Mesothelial cell of epicardium (in vitro differentiated cells): Measurements from ENCODE around the gene ZNF398. TPM values are rescaled to one million over a fixed set of nuclear protein-coding genes. Genes with fewer than 3 reads are reported as not detected.

Experiments used
- DNase-seq, 2 experiments: peaks; one replicate each; pipeline ENCODE4 v3.0.0; 2021; ENCODE audit warnings: low spot score in 2 of 2; ENCODE audit not compliant: unreplicated experiment in 2 of 2
- H3K27ac Mint-ChIP-seq: 2 replicates; pipeline ENCODE4 v1.8.0; 2021; ENCODE audit warnings: mixed read lengths
- H3K27me3 Mint-ChIP-seq: 2 replicates; pipeline ENCODE4 v1.8.0; 2021; ENCODE audit warnings: low read depth, mixed read lengths
- H3K36me3 Mint-ChIP-seq: 2 replicates; pipeline ENCODE4 v1.8.0; 2021; ENCODE audit warnings: mixed read lengths
- H3K4me1 Mint-ChIP-seq: 2 replicates; pipeline ENCODE4 v1.8.0; 2021; ENCODE audit warnings: mixed read lengths
- H3K4me3 Mint-ChIP-seq: 2 replicates; pipeline ENCODE4 v1.8.0; 2021; ENCODE audit warnings: mild to moderate bottlenecking, moderate library complexity, mixed read lengths
- H3K9me3 Mint-ChIP-seq: 2 replicates; pipeline ENCODE4 v1.8.0; 2021; ENCODE audit warnings: mixed read lengths
- CTCF ChIP-seq: fragments of 200-600 bp; sonication (generic); IDR thresholded peaks from one replicate; pipeline ENCODE4 v1.5.0; 2021; ENCODE audit warnings: antibody characterized with exemption; ENCODE audit not compliant: unreplicated experiment
- total RNA-seq: library from RNA; stranded (reverse); gene quantifications from 3 replicates; pipeline ENCODE4 v1.2.1, GENCODE V29; 2021

Gene ZNF398
- total RNA-seq, 1 donor from 2014 or later, result 20.6 TPM

GRCh38 chr7:149184274-149184673 lies 37.0 kb downstream of the ZNF398 start:
- Mint-ChIP-seq H3K4me1 (peaks cover 31% of the 10 kb centered on the region), H3K27me3 (no peaks in the 10 kb centered on the region), H3K4me3 (no peak overlapping the region), H3K36me3 (peaks cover 15% of the 10 kb centered on the region), H3K9me3 (no peaks in the 10 kb centered on the region), H3K27ac (no peak overlapping the region)
- no peak for DNase-seq
- no peak for TF ChIP-seq CTCF

GRCh38 chr7:149188213-149188612 lies 41.0 kb downstream of the ZNF398 start:
- peaks cover 4% of the 10 kb centered on the region for H3K36me3 Mint-ChIP-seq
- no peak for DNase-seq
- TF ChIP-seq CTCF, result no peak
- peaks cover 11% of the 10 kb centered on the region for H3K4me1 Mint-ChIP-seq
- no peak overlapping the region for H3K4me3 Mint-ChIP-seq
- H3K27ac Mint-ChIP-seq, result peak overlapping the region; percentile 41
- H3K27me3 Mint-ChIP-seq, result peaks cover 16% of the 10 kb centered on the region
- no peaks in the 10 kb centered on the region for H3K9me3 Mint-ChIP-seq

- Mint-ChIP-seq H3K4me1 (peaks cover 11% of the 10 kb centered on the region), H3K36me3 (peaks cover 2% of the 10 kb centered on the region), H3K9me3 (no peaks in the 10 kb centered on the region), H3K4me3 (no peak overlapping the region), H3K27me3 (peaks cover 16% of the 10 kb centered on the region), H3K27ac (peak overlapping the region; percentile 41)
- no peak for TF ChIP-seq CTCF
- no peak for DNase-seq
Measured at GRCh38 chr7:149188637-149189259, 41.5 kb downstream of the ZNF398 start.

- TF ChIP-seq CTCF, result no peak
- peaks cover 16% of the 10 kb centered on the region for H3K27me3 Mint-ChIP-seq
- DNase-seq, result no peak
- H3K4me1 Mint-ChIP-seq, result peaks cover 22% of the 10 kb centered on the region
- no peaks in the 10 kb centered on the region for H3K9me3 Mint-ChIP-seq
- no peak overlapping the region for H3K27ac Mint-ChIP-seq
- no peaks in the 10 kb centered on the region for H3K36me3 Mint-ChIP-seq
- H3K4me3 Mint-ChIP-seq, result no peak overlapping the region
Measured at GRCh38 chr7:149191851-149192250, 44.6 kb downstream of the ZNF398 start.

- peaks cover 5% of the 10 kb centered on the region for H3K9me3 Mint-ChIP-seq
- no peak for DNase-seq
- peaks cover 20% of the 10 kb centered on the region for H3K4me1 Mint-ChIP-seq
- TF ChIP-seq CTCF, result no peak
- peaks cover 15% of the 10 kb centered on the region for H3K36me3 Mint-ChIP-seq
- peaks cover 12% of the 10 kb centered on the region for H3K27me3 Mint-ChIP-seq
- peak overlapping the region; percentile 83 for H3K4me3 Mint-ChIP-seq
- peak overlapping the region; percentile 56 for H3K27ac Mint-ChIP-seq
Measured at GRCh38 chr7:149194799-149195179, 47.5 kb downstream of the ZNF398 start.
